ENCODE data around the gene GPRC5D. TPM values are rescaled to one million over a fixed set of nuclear protein-coding genes. Genes with fewer than 3 reads are reported as not detected.

GPRC5D gene
- total and polyA plus RNA-seq, 2 donors, result 0.05 TPM; not detected in 1

Other genes with a start within 250 kb of the GPRC5D start
- gene CDKN1B, start 234.8 kb downstream of the GPRC5D start, total RNA-seq, result 71.0 TPM
- 103 TPM for gene CDKN1B, start 234.8 kb downstream of the GPRC5D start, polyA plus RNA-seq
- gene APOLD1, start 166.5 kb downstream of the GPRC5D start, total RNA-seq, result 5.2 TPM
- gene APOLD1, start 166.5 kb downstream of the GPRC5D start, polyA plus RNA-seq, result 13.9 TPM
- 56.0 TPM for gene DDX47, start 138.8 kb downstream of the GPRC5D start, total RNA-seq
- gene DDX47, start 138.8 kb downstream of the GPRC5D start, polyA plus RNA-seq, result 49.4 TPM
- 0.09 TPM for gene GPRC5A, start 60.6 kb downstream of the GPRC5D start, total RNA-seq
- gene GPRC5A, start 60.6 kb downstream of the GPRC5D start, polyA plus RNA-seq, result 1.1 TPM
- gene HEBP1, start 48.1 kb upstream of the GPRC5D start, total RNA-seq, result 3.9 TPM
- gene HEBP1, start 48.1 kb upstream of the GPRC5D start, polyA plus RNA-seq, result 42.3 TPM
- 4.1 TPM for gene FAM234B, start 92.2 kb upstream of the GPRC5D start, total RNA-seq
- 3.8 TPM for gene FAM234B, start 92.2 kb upstream of the GPRC5D start, polyA plus RNA-seq
- 0.05 TPM for gene GSG1, start 151.5 kb upstream of the GPRC5D start, total RNA-seq
- 0.14 TPM for gene GSG1, start 151.5 kb upstream of the GPRC5D start, polyA plus RNA-seq
- gene EMP1, start 244.6 kb upstream of the GPRC5D start, total RNA-seq, result 8.1 TPM
- gene EMP1, start 244.6 kb upstream of the GPRC5D start, polyA plus RNA-seq, result 33.1 TPM